ENCODE results near the gene PDE4D.

The PDE4D gene

DNA sequence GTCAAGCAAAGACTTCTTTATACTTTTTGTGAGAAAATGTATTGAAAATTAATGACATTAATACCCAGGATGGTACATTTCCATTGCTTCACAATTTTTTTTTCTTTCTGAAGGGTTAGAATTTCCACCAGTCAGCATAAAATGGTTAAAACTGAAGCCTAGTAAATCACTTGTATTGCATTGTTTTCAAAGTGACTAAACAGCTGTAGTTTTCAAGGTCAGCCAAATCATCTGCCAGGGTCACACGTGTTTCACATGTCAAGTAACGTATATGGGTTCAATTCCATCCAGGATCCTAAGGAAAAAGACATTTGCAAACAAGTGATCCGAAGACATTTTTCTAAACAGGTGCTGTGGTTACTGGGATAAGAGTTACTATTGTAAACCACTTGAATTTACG lies 736.5 kb downstream of the PDE4D start:
- DNase-seq: no peak

DNA sequence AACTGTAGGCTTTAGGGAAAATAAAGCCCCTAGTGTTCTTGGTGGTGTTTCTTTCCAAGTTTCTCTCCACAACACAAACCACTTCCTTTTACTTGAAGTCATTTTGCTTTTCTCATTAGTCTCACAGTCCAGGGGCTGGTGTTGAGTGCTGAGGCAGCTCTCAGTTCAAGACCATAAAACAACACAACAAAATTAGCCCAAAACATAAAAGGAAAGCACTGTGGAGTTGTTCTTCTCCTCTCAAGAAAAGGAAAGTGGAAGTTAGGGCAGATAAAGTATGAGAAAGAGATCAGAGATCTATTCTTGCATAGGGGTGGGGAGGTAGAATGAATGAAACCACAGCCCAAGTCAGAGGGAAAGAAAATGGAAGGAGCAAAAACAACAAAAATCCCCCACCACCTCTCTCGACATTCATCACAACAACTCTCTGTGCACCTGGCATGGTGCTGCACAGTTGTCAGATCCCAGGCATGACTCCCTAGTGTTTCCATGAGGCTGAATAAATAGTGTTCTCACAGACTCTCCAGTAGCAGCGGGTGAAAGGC lies 740.8 kb downstream of the PDE4D start:
- DNase-seq: no peak

DNA sequence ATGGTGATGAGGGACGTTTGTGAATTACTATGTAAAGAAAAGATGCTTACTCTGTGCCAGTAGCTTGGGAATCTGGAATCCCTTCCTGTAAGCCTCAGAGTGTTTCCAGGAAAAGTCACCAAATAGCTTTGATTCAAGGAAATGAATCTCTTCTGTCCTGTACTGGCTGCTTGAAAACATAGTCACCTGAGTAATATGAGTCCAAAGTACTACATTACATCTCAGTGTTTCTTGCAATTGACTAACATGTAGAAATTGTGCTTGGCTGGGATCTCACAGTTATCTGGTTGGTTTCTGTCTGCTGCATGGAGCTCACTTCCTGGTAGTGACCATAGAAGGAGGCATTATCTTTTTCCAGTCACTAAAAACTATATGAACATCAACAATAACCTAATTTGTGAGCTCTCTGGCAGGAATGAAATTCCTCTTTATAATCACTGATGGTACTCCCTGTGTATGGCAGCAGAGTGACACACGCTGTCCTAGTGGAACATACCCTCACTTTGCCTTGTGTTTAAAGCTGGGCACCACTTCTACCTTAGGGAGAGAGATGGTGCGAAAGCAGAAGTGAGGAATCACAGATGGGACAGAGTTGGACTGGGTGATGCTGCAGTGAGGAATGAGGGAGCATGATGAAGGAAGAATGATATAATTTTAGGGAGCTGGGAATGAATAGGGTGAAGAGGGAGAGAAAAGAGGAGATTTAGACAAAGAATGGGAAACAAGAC lies 742.2 kb downstream of the PDE4D start:
- no peak for DNase-seq

DNA sequence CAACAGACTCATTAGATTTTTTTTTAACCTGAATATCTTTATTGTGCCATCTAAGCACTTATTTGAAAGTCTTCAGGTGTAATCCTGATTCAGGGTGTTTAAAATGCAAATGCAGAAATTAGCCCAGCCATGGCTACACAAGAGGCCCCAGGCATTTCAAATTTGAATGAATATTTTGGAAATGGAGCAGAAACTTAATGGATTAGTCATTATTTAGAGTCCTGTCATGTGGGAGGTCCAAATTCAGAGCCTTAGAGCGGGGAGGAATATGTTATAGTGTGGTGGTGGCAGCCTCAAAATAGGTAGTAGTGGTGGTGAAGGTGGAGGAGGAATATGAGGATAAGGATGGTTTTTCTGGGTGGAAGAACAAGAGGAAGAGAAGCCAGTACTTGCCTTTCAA lies 743.7 kb downstream of the PDE4D start:
- DNase-seq: no peak

DNA sequence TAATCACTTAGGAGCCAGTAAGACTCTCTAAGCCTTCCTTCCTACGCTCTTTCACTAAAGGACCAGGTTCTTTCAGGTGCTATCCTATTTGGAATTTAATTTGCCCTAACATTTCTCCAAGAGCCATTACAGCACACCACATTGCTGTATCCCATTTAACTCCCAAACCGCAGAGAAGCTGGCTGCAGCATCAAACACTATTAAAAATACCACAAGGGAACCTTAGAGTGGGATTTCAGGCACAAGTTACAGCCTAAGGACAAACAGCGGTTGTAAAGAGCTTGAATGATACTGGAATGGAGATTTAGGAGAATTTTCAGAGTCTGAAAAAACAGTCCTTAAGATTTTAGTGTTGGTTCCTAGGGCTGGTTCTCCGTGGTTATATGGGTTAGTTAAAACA lies 744.3 kb downstream of the PDE4D start:
- DNase-seq: no peak

DNA sequence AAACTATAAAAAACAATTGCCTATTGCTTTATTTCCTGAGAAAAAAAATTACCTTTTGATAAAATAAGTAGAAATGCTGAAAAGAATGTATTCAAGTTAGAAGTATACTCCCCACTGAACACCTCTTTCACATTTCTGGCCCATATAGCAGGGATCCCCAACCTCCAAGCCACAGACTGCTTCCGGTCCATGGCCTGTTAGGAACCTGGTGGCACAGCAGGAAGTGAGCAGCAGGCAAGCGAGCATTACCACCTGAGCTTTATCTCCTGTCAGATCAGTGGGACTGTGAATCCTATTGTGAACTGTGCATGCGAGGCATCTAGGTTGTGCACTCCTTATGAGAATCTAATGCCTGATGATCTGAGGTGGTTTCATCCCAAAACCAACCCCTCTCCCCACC lies 746.8 kb downstream of the PDE4D start:
- DNase-seq: no peak

DNA sequence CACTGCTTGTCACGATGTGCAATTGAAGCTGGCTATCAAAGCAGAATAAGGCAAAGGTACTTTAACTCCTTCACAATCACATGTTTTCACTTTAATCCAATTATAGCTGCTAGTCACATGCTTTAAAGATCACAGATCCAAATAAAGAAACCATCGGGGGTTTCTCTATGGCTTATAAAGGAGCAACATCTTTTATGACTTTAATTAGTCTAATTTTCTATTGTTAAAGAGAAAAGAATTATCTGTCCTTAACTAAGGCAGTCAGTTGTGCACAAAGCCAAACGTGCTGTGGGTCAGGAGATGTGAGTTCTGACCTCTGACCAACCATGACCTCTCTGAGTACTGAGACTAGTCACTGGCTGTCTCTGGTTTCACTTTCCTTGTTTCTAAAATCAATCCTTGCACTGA lies 749.6 kb downstream of the PDE4D start:
- no peak for DNase-seq

DNA sequence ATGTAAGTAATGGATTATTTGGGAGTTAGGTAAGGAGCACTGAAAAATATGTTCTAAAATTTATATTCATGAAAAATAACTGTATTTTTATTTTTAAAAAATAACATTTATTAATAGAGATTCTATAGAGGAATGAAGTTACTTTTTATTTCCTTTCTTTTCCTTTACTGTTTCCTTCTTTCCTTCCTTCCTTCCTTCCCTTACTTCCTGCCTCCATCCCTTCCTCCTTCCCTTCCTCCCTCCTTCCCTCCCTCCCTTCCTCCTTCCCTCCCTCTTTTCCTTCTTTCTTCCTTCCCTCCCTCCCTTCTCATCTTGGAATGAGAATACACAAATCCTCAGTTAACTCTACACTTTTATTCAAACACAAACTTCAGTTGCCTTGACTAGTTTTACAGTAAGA lies 750.6 kb downstream of the PDE4D start:
- no peak for DNase-seq

DNA sequence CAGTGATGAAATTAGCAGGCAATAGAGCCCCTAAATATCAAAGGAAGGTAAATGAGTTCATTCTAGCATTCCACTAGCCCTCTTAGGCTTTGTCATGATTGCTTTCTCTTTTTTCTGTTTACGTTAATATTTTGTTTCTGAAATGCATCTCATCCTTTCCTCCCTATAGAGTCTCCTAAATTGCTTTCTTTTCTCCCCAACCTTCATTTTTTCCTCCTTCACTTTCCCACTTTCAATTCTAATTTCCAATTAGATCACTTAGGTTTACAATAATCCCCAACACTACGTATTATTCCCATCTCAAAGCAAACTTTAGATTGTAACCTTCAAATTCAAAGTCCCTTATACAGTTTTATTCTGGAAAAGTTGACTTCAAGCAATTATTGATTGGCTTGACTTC lies 751.4 kb downstream of the PDE4D start:
- DNase-seq: no peak

DNA sequence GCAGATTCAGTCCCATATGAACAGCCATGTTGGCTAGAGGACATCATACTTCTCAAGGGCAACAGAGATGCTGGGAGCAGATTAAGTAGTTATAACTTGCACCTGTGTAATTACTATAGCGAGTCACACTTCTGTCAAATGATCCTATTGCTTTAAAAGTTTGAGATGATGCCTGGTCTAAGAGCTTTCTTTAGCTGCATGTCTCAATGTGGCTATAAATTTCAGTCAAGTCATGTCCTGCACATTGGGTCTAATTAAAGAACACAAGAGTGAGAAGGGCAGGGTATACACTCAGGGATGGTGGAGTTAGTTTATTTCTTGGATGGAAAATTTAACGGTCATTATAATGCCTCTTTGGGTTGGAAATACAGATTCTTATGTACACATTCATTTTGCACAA lies 753.4 kb downstream of the PDE4D start:
- no peak for DNase-seq

DNA sequence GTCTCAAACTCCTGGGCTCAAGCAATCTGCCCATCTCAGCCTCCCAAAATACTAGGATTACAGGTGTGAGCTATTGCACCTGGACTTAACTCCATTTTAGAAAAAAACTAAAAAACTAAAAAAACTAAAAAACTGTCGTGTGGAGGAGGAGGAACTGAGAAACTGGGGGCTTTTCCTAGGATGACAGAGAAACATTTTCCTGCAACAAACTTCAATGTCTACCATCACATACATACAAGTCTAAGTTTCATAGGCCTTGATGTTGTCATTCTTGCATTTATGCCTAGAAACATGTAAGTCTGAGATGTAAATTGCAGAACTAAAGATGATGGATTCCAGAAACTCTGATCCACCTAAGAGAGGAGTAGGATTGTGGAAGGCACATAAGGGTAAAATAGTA lies 753.8 kb downstream of the PDE4D start:
- DNase-seq: no peak

DNA sequence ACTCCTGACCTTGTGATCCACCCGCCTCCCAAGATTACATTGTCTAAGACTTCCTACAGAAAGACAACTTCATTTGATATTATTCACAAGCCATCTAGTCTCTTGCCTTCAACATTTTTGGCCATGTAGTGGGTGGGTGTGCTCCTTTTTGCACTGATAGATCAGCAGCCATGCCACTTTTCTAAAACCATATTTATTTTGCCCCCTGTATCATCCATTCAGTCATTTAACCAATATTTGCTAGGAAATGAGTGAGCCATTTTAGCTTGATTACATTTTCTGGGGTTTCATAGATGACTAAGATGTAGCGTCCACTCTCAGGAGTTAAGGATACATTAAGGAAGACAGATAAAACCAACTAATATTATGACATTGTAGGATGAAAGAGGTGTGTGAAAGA lies 755.0 kb downstream of the PDE4D start:
- no peak for DNase-seq

DNA sequence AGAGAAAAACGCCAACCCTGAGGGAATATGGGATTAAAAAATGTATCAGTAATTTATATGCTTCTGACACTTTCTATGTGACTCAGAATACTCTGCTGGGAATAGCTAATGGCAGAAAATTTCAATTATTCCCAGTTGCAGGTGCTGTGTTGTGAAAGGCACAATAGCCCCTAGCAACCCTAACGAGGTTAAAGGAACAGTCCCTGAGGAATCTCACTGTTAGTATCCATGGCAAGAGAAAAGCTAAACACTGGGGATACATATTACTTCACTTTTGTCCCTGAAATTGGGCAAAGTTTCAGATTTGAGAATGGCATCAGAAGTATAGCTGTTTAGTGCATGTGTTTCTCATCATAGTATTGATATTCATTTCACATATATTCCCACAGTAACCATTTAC lies 755.7 kb downstream of the PDE4D start:
- DNase-seq: no peak

DNA sequence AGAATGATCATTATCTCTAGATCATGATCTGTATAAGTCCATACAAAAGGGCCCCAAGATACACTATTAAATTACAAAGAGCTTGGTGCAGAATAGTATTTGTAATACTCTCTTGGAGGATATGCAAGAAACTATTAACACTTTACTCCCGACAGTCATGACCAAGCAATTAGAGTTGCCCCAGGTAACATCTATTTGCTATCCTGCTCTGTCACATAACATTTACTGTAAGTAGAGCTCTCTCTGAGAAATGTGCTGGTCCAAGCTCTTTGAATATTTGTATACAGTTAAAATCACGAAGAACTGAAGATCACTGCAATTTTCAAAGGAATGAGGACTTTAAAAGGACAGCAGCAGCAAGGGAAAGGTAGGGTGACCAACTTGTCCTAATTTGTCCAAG lies 757.0 kb downstream of the PDE4D start:
- no peak for DNase-seq

DNA sequence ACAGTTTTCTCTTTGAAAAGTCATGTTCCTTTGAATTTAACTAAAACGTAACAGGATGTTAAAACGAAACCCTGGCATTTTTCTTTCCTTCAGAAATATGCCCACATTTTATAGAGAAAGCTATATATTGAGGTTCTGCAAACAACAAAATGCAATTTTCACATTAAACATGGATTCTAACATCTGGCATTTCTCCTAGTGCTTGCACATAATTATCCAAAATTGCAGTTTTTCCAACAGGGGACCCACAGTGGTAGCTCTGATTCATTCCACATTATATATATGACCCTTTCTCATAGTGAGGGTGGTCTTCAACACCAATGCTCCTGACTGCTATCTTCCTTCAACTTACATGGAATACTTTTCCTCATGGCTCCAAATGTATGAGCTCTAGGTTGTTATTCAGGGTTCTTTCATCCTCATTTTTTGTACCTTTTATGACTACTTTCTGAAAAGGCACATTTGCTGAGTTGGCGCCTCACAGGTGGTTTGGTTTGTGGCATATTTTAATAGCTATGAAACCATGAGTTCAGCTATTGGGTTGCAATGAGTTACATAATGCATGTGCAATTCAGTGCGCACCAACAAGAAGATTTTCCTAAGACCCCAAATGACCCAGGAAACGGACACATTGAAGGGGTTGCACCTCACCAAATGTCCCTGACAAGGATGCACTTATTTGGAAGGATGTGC lies 758.9 kb downstream of the PDE4D start:
- DNase-seq: no peak

DNA sequence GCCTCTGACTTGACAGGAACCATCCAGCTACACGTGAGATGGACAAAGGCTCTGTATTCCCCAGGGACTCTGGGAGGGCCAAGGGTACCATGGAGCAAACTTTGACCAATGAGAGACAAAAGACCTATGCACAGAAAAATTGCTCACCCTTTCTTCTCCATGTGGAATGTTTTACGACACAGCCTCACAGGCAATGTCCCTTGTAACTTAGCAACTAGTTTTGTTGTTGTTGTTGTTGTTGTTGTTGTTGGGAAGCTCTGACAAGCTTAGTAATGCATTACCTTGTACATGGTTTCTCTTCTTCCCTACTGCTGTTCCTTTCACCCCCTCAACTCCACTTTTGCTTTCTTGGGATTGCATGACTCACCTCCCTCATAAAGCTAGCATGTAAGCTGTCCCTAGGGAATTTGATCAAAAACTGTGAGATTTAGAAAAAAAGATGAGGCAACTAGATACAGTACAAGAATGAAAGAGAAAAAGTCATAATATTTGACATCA lies 759.7 kb downstream of the PDE4D start:
- DNase-seq: no peak

DNA sequence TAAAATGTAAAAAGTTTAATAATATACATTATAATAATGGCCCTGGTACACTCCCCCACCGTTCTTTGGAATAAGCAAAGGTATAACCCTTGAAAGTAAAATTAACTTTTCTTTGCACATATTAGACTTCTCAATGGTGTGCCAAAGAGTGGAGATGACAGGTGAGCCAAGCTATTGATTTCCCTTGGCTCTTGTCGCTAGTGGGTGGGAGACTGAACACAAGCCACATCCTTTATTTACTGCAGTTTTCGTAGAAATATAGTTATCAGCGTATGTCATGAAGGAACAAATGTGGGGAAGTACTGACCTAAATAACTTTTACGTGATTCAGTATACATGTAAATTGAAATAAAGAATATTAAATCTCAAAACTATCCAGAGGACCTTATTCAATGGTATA lies 761.4 kb downstream of the PDE4D start:
- DNase-seq: no peak

DNA sequence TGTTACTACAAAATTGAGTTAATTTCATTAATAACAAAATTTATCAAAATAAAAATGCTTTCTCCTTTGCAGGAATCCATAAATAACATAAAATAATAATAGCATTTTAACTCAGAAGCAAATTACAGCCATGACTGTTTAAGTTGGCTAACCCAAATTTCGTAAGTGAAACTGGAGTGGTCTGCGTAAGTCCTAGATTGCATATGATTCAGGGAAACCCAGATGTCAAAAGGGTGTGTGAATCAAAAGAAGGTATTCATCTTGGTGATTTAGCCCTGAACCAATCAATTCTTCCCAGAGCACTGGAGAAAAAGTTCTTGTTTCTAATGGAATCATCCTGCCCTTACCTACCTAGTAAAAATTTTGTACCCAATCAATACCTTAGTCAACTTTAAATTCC lies 763.1 kb downstream of the PDE4D start:
- DNase-seq: no peak

DNA sequence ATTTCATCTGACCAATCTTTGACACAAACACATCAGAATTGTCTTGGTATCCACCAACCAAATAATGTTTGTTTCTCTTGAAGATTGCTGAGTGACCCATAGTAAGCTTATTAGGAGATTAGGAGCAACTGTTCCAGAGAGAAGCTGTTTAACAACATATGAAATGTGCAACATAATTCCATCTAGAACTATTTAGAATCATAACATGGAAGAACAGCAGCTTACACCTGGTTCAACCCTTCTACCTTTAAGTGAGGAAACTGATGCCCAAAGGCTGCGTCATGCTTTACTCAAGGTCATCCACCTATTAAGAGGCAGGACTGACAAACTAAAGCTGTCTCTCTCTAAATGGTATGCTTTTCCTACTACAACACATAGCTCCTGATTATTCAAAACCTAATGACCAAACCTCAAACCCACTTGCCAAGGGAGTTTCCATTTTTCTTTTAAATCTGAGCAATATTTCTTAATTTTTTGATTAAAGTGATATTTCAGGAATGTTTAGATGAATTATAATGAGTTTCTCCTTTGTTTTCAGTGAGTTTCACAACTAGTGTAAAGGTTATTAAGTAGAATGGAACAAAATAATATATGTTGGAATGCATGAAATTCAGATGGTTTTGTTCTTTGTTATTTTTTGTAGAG lies 764.8 kb downstream of the PDE4D start:
- no peak for DNase-seq

DNA sequence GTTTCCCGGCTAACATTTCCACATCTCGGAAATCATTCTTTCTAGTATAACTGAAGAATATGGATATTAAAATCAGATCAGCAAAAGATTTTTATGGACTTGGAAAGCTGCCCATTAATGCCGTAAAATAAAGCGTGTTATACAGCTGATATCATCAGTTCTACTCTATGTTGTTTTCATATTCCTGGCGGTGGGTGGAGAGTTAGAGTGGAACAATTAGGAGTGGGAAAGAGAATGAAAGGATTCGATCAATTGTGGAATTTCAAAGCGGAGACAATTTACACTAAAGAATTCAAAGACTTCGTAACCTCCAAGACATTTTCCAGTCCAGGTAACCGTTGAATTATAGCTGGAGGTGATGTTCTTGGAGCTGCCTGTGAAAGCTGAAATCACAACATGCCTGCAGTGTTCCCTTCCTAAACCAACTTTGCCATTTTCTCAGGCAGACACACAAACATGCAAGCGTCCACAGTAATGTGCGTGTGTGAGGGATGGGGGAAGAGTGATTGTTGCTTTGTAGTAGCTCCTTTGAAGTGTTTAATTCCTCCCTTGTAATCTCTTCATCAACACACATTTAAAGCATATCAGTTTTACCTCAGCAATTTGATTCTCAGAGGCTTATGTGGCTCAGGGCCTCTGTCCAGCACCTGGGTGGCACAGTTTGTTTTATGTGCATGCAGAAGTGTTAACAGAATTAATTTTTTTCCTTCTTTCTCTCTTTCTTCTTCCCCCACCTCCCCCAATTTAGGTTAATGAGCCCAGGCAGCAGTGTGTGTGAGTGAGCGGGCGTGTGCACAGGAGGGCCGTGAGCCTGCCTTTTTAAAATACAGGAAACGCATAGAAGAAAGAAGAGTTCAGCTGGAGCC lies 766.6 kb downstream of the PDE4D start:
- no peak for DNase-seq

DNA sequence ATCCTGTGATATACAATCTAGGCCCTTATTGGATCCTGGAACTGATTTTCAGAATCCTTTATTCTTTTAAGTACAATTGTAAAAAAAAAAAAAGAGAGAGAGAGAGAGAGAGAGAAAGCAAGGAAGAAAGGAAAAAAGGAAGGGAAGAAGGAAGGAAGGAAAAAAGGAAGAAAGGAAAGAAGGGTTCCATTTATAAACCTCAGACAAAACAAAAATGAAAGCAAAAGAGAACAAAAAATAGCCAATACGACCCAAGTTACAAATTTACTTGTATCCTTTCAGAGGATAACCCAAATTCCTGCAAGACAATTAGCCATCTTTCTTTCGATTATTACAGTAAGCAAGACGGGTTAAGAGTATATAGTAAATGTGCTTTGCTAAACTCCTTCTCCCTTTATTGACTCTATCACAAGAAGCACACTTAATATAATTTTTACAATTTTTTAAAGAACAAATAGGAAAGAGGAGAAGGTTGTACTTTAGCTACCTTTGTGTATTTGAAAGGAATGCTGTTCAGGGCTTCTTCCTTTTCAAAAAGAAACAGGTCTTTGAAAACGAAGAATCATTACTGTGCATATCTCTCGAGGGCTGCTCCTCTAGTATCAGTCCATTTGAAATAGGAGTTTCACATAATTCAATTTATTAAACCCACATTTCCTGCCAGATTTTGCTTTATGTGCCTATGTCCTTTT lies 767.4 kb downstream of the PDE4D start:
- DNase-seq: no peak
